ENCODE results near the gene FSIP1. TPM values are rescaled to one million over a fixed set of nuclear protein-coding genes. Genes with fewer than 3 reads are reported as not detected.

Gene FSIP1
- total and polyA plus RNA-seq, 5 donors: 0.16 to 0.53 (median 0.34) TPM

GRCh38 chr15:39685367-39685766, 97.3 kb downstream of the FSIP1 start:
- Histone ChIP-seq H3K27ac (ENCODE audit: low read length) (no peak overlapping the region), H3K9me3 (ENCODE audit: control insufficient read depth, low read length) (no peaks in the 10 kb centered on the region), H3K4me1 (ENCODE audit: control insufficient read depth, insufficient read depth, low read length) (no peaks in the 10 kb centered on the region), H3K4me3 (ENCODE audit: low read length) (no peak overlapping the region), H3K27me3 (ENCODE audit: control insufficient read depth, insufficient read depth) (no peaks in the 10 kb centered on the region)
- ATAC-seq (no peak), DNase-seq (no peak)
- intact Hi-C loops (cut with DNase I): loop anchor here (5.0 to 10.0 kb wide), 3 partner anchors 67 to 971 kb away; no protein-coding TSS in a partner anchor
- WGBS: 95% methylated on average over 1 of the region's 1 CpG

- no peaks in the 10 kb centered on the region for H3K27me3 ChIP-seq (ENCODE audit: control insufficient read depth, insufficient read depth)
- ATAC-seq (no peak), DNase-seq (no peak)
- intact Hi-C loops (cut with DNase I): loop anchor here in 1 of 4 donors (10.0 kb wide), 1 partner anchor 969 kb away; no protein-coding TSS in a partner anchor
- no peak overlapping the region for H3K27ac ChIP-seq (ENCODE audit: low read length)
- no peaks in the 10 kb centered on the region for H3K4me1 ChIP-seq (ENCODE audit: control insufficient read depth, insufficient read depth, low read length)
- H3K4me3 ChIP-seq (ENCODE audit: low read length): no peak overlapping the region
- WGBS: 40% methylated on average over 3 of the region's 3 CpGs
- no peaks in the 10 kb centered on the region for H3K9me3 ChIP-seq (ENCODE audit: control insufficient read depth, low read length)
These were observed 98.4 kb downstream of the FSIP1 start for GRCh38 chr15:39684233-39684632.

- Histone ChIP-seq H3K4me3 (ENCODE audit: low read length) (no peak overlapping the region), H3K4me1 (ENCODE audit: control insufficient read depth, insufficient read depth, low read length) (no peaks in the 10 kb centered on the region), H3K27me3 (ENCODE audit: control insufficient read depth, insufficient read depth) (no peaks in the 10 kb centered on the region), H3K27ac (ENCODE audit: low read length) (no peak overlapping the region), H3K9me3 (ENCODE audit: control insufficient read depth, low read length) (no peaks in the 10 kb centered on the region)
- intact Hi-C loops (cut with DNase I): loop anchor here in 1 of 4 donors (10.0 kb wide), 1 partner anchor 968 kb away; no protein-coding TSS in a partner anchor
- 68% methylated on average over 2 of the region's 2 CpGs for WGBS
- ATAC-seq: no peak
- no peak for DNase-seq
These were observed 100.3 kb downstream of the FSIP1 start for GRCh38 chr15:39682366-39682765.

GRCh38 chr15:39680868-39681267, 101.8 kb downstream of the FSIP1 start:
- WGBS: 55% methylated on average over 2 of the region's 2 CpGs
- intact Hi-C loops (cut with DNase I): loop anchor here in 1 of 4 donors (10.0 kb wide), 1 partner anchor 966 kb away; no protein-coding TSS in a partner anchor
- no peak overlapping the region for H3K27ac ChIP-seq (ENCODE audit: low read length)

GRCh38 chr15:39672666-39673065, 110.0 kb downstream of the FSIP1 start:
- no peak overlapping the region for H3K4me3 ChIP-seq (ENCODE audit: low read length)
- H3K27ac ChIP-seq (ENCODE audit: low read length): no peak overlapping the region
- no peaks in the 10 kb centered on the region for H3K27me3 ChIP-seq (ENCODE audit: control insufficient read depth, insufficient read depth)
- intact Hi-C loops (cut with DNase I): no loop called here
- H3K9me3 ChIP-seq (ENCODE audit: control insufficient read depth, low read length): no peaks in the 10 kb centered on the region
- ATAC-seq (no peak), DNase-seq (no peak)
- 85% methylated on average over 3 of the region's 3 CpGs for WGBS
- no peaks in the 10 kb centered on the region for H3K4me1 ChIP-seq (ENCODE audit: control insufficient read depth, insufficient read depth, low read length)

More at GRCh38 chr15:39680868-39681267, 101.8 kb downstream of the FSIP1 start:
- Histone ChIP-seq H3K9me3 (ENCODE audit: control insufficient read depth, low read length) (no peaks in the 10 kb centered on the region), H3K4me1 (ENCODE audit: control insufficient read depth, insufficient read depth, low read length) (no peaks in the 10 kb centered on the region), H3K27me3 (ENCODE audit: control insufficient read depth, insufficient read depth) (no peaks in the 10 kb centered on the region), H3K4me3 (ENCODE audit: low read length) (no peak overlapping the region)
- peak in 1 of 2 donors; percentile 47 for ATAC-seq
- peak in 1 of 3 donors; percentile 35 for DNase-seq

GRCh38 chr15:39672184-39672583, 110.5 kb downstream of the FSIP1 start:
- H3K27me3 ChIP-seq (ENCODE audit: control insufficient read depth, insufficient read depth): no peaks in the 10 kb centered on the region
- no peak overlapping the region for H3K27ac ChIP-seq (ENCODE audit: low read length)
- DNase-seq (no peak), ATAC-seq (peak; percentile 57 to 62)
- no peaks in the 10 kb centered on the region for H3K9me3 ChIP-seq (ENCODE audit: control insufficient read depth, low read length)
- WGBS: 79% methylated on average over 6 of the region's 6 CpGs
- intact Hi-C loops (cut with DNase I): no loop called here
- H3K4me1 ChIP-seq (ENCODE audit: control insufficient read depth, insufficient read depth, low read length): no peaks in the 10 kb centered on the region
- no peak overlapping the region for H3K4me3 ChIP-seq (ENCODE audit: low read length)

GRCh38 chr15:39670687-39671086, 112.0 kb downstream of the FSIP1 start:
- ATAC-seq: no peak
- DNase-seq: no peak
- intact Hi-C loops (cut with DNase I): no loop called here
- WGBS: 95% methylated on average over 2 of the region's 2 CpGs
- Histone ChIP-seq H3K27me3 (ENCODE audit: control insufficient read depth, insufficient read depth) (no peaks in the 10 kb centered on the region), H3K4me3 (ENCODE audit: low read length) (no peak overlapping the region), H3K9me3 (ENCODE audit: control insufficient read depth, low read length) (no peaks in the 10 kb centered on the region), H3K27ac (ENCODE audit: low read length) (no peak overlapping the region), H3K4me1 (ENCODE audit: control insufficient read depth, insufficient read depth, low read length) (no peaks in the 10 kb centered on the region)

- intact Hi-C loops (cut with DNase I): no loop called here
- ATAC-seq (no peak), DNase-seq (no peak)
- Histone ChIP-seq H3K4me1 (ENCODE audit: control insufficient read depth, insufficient read depth, low read length) (no peaks in the 10 kb centered on the region), H3K27ac (ENCODE audit: low read length) (no peak overlapping the region), H3K27me3 (ENCODE audit: control insufficient read depth, insufficient read depth) (no peaks in the 10 kb centered on the region), H3K9me3 (ENCODE audit: control insufficient read depth, low read length) (no peaks in the 10 kb centered on the region), H3K4me3 (ENCODE audit: low read length) (no peak overlapping the region)
- WGBS: 45% methylated on average over 2 of the region's 2 CpGs
These were observed 113.0 kb downstream of the FSIP1 start for GRCh38 chr15:39669661-39670060.

GRCh38 chr15:39669241-39669640, 113.4 kb downstream of the FSIP1 start:
- ATAC-seq (no peak), DNase-seq (no peak)
- H3K9me3 ChIP-seq (ENCODE audit: control insufficient read depth, low read length): no peaks in the 10 kb centered on the region
- no peak overlapping the region for H3K27ac ChIP-seq (ENCODE audit: low read length)
- WGBS: 0% methylated on average over 1 of the region's 1 CpG
- intact Hi-C loops (cut with DNase I): no loop called here
- H3K4me3 ChIP-seq (ENCODE audit: low read length): no peak overlapping the region
- H3K27me3 ChIP-seq (ENCODE audit: control insufficient read depth, insufficient read depth): no peaks in the 10 kb centered on the region
- H3K4me1 ChIP-seq (ENCODE audit: control insufficient read depth, insufficient read depth, low read length): no peaks in the 10 kb centered on the region

- Histone ChIP-seq H3K27me3 (ENCODE audit: control insufficient read depth, insufficient read depth) (no peaks in the 10 kb centered on the region), H3K4me3 (ENCODE audit: low read length) (no peak overlapping the region), H3K27ac (ENCODE audit: low read length) (no peak overlapping the region), H3K9me3 (ENCODE audit: control insufficient read depth, low read length) (no peaks in the 10 kb centered on the region), H3K4me1 (ENCODE audit: control insufficient read depth, insufficient read depth, low read length) (no peaks in the 10 kb centered on the region)
- no peak for ATAC-seq
- intact Hi-C loops (cut with DNase I): no loop called here
- no peak for DNase-seq
- 91% methylated on average over 4 of the region's 4 CpGs for WGBS
These were observed 114.2 kb downstream of the FSIP1 start for GRCh38 chr15:39668457-39668856.

GRCh38 chr15:39667382-39668127, 115.1 kb downstream of the FSIP1 start:
- Histone ChIP-seq H3K27me3 (ENCODE audit: control insufficient read depth, insufficient read depth) (no peaks in the 10 kb centered on the region), H3K27ac (ENCODE audit: low read length) (no peak overlapping the region), H3K4me1 (ENCODE audit: control insufficient read depth, insufficient read depth, low read length) (no peaks in the 10 kb centered on the region), H3K9me3 (ENCODE audit: control insufficient read depth, low read length) (no peaks in the 10 kb centered on the region), H3K4me3 (ENCODE audit: low read length) (no peak overlapping the region)
- intact Hi-C loops (cut with DNase I): no loop called here
- no peak for ATAC-seq
- 88% methylated on average over 5 of the region's 5 CpGs for WGBS
- DNase-seq: no peak

Measured in right cardiac atrium (tissue), 5 donors.